ENCODE results near the gene SCAI.
"Not testable (repeated sequence)": the region's sequence is repeated elsewhere in the genome, so short reads cannot be mapped to it uniquely, and the experiment has no call there.

SCAI gene

DNA sequence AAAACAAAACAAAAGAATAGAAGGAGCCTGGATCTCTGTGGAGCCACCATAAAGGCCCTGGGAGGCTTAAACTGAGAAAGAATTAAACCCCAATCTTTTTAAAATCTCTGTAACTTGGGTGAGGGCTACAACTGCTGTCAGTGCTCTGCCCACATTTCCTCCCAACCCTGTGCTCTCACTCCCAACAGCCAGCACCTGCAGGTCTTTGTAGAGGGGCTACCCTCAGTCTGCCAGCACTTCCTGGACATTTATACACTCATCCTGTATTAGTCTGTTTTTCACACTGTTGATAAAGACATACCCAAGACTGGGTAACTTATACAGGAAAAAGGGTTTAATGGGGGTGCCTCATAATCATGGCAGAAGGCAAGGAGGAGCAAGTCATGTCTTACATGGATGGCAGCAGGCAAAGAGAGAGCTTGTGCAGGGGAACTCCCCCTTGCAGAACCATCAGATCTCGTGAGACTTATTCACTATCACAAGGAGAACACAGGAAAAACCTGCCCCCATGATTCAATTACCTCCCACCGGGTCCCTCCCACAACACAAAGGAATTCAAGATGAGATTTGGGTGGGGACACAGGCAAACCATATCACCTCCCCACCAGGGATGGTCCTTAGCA lies 47.4 kb downstream of the SCAI start:
- no peak for DNase-seq (ENCODE audit: extremely low read depth, insufficient read length)
- H3K27me3 ChIP-seq (replicated peaks; ENCODE audit: control insufficient read depth, insufficient read depth, low read length) = no peaks in the 10 kb centered on the region
- TF ChIP-seq, protein P1, sequence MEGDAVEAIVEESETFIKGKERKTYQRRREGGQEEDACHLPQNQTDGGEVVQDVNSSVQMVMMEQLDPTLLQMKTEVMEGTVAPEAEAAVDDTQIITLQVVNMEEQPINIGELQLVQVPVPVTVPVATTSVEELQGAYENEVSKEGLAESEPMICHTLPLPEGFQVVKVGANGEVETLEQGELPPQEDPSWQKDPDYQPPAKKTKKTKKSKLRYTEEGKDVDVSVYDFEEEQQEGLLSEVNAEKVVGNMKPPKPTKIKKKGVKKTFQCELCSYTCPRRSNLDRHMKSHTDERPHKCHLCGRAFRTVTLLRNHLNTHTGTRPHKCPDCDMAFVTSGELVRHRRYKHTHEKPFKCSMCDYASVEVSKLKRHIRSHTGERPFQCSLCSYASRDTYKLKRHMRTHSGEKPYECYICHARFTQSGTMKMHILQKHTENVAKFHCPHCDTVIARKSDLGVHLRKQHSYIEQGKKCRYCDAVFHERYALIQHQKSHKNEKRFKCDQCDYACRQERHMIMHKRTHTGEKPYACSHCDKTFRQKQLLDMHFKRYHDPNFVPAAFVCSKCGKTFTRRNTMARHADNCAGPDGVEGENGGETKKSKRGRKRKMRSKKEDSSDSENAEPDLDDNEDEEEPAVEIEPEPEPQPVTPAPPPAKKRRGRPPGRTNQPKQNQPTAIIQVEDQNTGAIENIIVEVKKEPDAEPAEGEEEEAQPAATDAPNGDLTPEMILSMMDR (IDR thresholded peaks at IDR 0.05; ENCODE audit: insufficient read depth, low read length, poor library complexity, severe bottlenecking) = no peak
- no peaks in the 10 kb centered on the region for H3K36me3 ChIP-seq (ENCODE audit: control insufficient read depth, insufficient read depth, low read length)
- no peak overlapping the region for H3K4me3 ChIP-seq (replicated peaks; ENCODE audit: low read depth, low read length)

DNA sequence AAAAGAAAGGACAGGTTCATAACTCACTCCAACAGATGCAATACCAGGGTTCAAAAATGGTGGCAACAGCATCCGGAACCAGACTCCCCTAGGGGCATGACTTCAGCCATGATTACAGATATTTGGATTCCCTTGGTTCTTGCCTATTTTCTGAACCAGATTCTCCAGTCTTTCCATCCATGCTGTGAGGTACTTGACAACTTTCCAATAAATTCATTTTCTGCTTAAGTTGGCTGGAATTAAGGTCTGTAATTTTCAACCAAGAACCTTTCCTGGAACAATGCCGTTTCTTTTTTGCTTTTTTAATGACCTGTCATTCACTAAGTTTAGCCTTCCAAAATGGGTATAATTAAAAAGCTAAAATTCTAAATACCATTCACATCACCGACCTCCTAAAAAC lies 52.2 kb downstream of the SCAI start:
- DNase-seq (ENCODE audit: extremely low read depth, insufficient read length) = no peak
- TF ChIP-seq, protein P1 (IDR thresholded peaks at IDR 0.05; ENCODE audit: insufficient read depth, low read length, poor library complexity, severe bottlenecking) = no peak
- H3K36me3 ChIP-seq (ENCODE audit: control insufficient read depth, insufficient read depth, low read length) = no peaks in the 10 kb centered on the region
- H3K4me3 ChIP-seq (replicated peaks; ENCODE audit: low read depth, low read length) = no peak overlapping the region
- H3K27me3 ChIP-seq (replicated peaks; ENCODE audit: control insufficient read depth, insufficient read depth, low read length) = no peaks in the 10 kb centered on the region

DNA sequence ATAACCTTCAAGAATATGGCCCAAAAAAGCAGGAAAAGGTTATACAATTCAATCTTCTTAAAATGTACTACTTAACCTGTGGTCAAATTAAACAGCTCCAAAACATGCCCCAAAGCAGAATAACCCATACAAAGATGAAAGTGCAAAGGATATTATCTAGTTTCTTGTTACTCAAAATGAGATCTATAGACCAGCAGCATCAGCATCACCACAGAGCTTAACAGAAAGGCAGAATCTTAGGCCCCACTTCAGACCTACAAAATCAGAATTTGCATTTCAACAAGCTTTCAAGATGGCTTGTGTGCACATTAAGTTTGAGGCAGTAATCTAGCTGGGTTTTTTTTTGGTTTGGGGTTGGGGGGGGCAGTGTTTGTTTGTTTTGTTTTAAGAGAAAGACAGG lies 54.0 kb downstream of the SCAI start:
- peak; percentile 3 for DNase-seq (ENCODE audit: extremely low read depth, insufficient read length)
- Histone ChIP-seq H3K27me3 (replicated peaks; ENCODE audit: control insufficient read depth, insufficient read depth, low read length) (no peaks in the 10 kb centered on the region), H3K4me3 (replicated peaks; ENCODE audit: low read depth, low read length) (no peak overlapping the region), H3K36me3 (ENCODE audit: control insufficient read depth, insufficient read depth, low read length) (no peaks in the 10 kb centered on the region)
- TF ChIP-seq, protein P1 (IDR thresholded peaks at IDR 0.05; ENCODE audit: insufficient read depth, low read length, poor library complexity, severe bottlenecking) = no peak

DNA sequence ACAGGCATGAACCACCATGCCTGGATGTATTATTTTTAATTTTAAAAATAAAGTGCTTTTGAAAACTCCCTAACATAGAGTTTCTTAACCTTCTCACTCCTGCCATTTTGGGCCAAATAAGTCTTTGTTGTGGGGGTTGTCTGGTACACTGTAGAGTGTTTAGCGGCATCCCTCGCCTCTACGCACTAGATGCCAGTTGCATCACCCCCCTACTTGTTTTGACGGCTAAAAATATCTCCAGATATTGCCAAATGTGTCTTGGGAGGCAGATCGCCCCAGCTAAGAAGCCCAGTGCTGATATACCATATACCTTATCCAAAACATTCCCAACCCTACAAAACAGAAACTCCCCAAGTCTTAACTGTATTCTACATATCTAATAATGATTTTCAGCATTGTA lies 54.6 kb downstream of the SCAI start:
- Histone ChIP-seq H3K27me3 (replicated peaks; ENCODE audit: control insufficient read depth, insufficient read depth, low read length) (no peaks in the 10 kb centered on the region), H3K4me3 (replicated peaks; ENCODE audit: low read depth, low read length) (no peak overlapping the region), H3K36me3 (ENCODE audit: control insufficient read depth, insufficient read depth, low read length) (no peaks in the 10 kb centered on the region)
- TF ChIP-seq, protein P1 (IDR thresholded peaks at IDR 0.05; ENCODE audit: insufficient read depth, low read length, poor library complexity, severe bottlenecking) = no peak
- no peak for DNase-seq (ENCODE audit: extremely low read depth, insufficient read length)

DNA sequence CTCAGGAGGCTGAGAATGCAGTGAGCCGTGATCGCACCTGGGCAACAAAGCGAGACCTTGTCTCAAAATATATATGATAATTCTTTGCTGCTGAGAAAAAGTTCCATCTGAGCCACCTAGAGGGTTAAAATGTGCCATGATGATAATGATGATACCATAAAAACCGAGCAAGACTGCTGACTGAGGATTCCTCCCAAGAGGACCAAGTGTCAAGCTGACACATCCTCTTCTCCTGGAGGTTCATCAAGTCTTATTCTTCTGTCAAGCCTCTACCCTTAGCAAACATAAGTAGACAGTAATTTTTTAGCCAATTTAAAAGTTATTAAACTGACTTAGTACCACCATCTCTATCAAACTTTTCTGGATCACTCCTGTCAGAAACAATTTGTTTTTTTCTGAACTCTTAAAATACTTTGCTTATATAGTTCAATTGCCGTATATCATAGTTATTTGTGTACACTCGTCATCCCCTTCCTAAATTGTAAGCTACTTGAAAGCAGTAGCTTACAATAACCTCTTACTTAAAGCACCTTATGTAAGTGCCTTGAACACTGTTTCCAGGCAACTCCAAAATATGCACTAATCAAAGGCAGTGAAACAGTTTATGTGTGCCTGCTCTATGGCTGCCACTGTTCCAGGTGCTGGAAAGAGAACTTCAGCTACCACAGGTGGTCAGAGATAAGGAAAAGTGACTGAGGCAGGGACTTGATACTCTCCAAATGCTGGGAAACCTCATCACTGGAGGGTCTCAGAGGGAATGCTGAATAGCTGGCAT lies 57.4 kb downstream of the SCAI start:
- Histone ChIP-seq H3K4me3 (replicated peaks; ENCODE audit: low read depth, low read length) (no peak overlapping the region), H3K36me3 (ENCODE audit: control insufficient read depth, insufficient read depth, low read length) (no peaks in the 10 kb centered on the region), H3K27me3 (replicated peaks; ENCODE audit: control insufficient read depth, insufficient read depth, low read length) (no peaks in the 10 kb centered on the region)
- TF ChIP-seq, protein P1 (IDR thresholded peaks at IDR 0.05; ENCODE audit: insufficient read depth, low read length, poor library complexity, severe bottlenecking) = no peak
- DNase-seq (ENCODE audit: extremely low read depth, insufficient read length) = no peak

DNA sequence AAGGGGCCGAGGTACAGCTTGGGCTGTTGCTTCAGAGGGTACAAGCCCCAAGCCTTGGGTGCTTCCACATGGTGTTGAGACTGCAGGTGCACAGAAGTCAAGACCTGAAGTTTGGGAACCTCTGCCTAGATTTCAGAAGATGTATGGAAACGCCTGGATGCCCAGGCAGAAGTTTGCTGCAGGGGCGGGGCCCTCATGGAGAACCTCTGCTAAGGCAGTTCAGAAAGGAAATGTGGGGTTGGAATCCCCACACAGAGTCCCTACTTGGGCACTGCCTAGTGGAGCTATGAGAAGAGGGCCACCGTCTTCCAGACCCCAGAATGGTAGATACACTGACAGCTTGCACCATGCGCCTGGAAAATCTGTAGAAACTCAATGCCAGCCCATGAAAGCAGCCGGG lies 61.1 kb downstream of the SCAI start:
- not testable (repeated sequence) for H3K4me3 ChIP-seq (replicated peaks; ENCODE audit: low read depth, low read length); H3K36me3 ChIP-seq (ENCODE audit: control insufficient read depth, insufficient read depth, low read length)

DNA sequence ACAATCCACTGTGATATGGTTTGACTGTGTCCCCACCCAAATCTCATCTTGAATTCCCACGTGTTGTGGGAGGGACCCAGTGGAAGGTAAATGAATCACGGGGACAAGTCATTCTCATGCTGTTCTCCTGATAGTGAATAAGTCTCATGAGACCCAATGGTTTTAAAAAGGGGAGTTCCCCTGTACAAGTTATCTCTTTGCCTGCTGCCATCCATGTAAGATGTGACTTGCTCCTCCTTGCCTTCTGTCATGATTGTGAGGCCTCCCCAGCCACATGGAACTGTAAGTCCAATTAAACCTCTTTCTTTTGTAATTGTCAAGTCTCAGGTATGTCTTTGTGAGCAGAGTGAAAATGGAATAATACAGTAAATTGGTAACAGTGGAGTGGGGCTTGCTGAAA lies 62.5 kb downstream of the SCAI start:
- not testable (repeated sequence) for H3K4me3 ChIP-seq (replicated peaks; ENCODE audit: low read depth, low read length); DNase-seq (ENCODE audit: extremely low read depth, insufficient read length); H3K27me3 ChIP-seq (replicated peaks; ENCODE audit: control insufficient read depth, insufficient read depth, low read length); H3K36me3 ChIP-seq (ENCODE audit: control insufficient read depth, insufficient read depth, low read length)

More for the DNA sequence above, 61.1 kb downstream of the SCAI start:
- not testable (repeated sequence) for H3K27me3 ChIP-seq (replicated peaks; ENCODE audit: control insufficient read depth, insufficient read depth, low read length); DNase-seq (ENCODE audit: extremely low read depth, insufficient read length)

Data from GM06990 (cell line).